HFFc6 (cell line): ENCODE results near the gene DDX28. TPM values are rescaled to one million over a fixed set of nuclear protein-coding genes. Genes with fewer than 3 reads are reported as not detected.

Experiments used
- DNase-seq: peaks from one replicate; pipeline ENCODE4 v3.0.0-alpha.2; 2018
- H3K27ac Mint-ChIP-seq: 2 replicates; pipeline ENCODE4 v1.8.0; 2020; ENCODE audit warnings: mild to moderate bottlenecking, mixed read lengths
- H3K27me3 Mint-ChIP-seq: 2 replicates; pipeline ENCODE4 v1.8.0; 2021; ENCODE audit warnings: mild to moderate bottlenecking, moderate library complexity, mixed read lengths; ENCODE audit not compliant: insufficient read depth
- H3K36me3 Mint-ChIP-seq: 2 replicates; pipeline ENCODE4 v1.8.0; 2021; ENCODE audit warnings: low read depth, mixed read lengths
- H3K4me1 Mint-ChIP-seq: 2 replicates; pipeline ENCODE4 v1.8.0; 2020; ENCODE audit warnings: low read depth, mixed read lengths
- H3K4me3 Mint-ChIP-seq: 2 replicates; pipeline ENCODE4 v1.8.0; 2020; ENCODE audit warnings: mild to moderate bottlenecking, moderate library complexity, mixed read lengths
- H3K9me3 Mint-ChIP-seq: 2 replicates; pipeline ENCODE4 v1.8.0; 2020; ENCODE audit warnings: mild to moderate bottlenecking, mixed read lengths
- CTCF ChIP-seq: fragments of 200-600 bp; sonication (generic); IDR thresholded peaks from 2 replicates; pipeline ENCODE4 v1.5.0; 2021; ENCODE audit warnings: antibody characterized with exemption, mild to moderate bottlenecking
- total RNA-seq, 6 experiments: library from RNA; stranded (reverse); fragmentation: NEBNext Ultra II Directional; extraction: Animal tissue kit (Norgen Biotek cat#: 25700); gene quantifications; 2 replicates in 1 of 6; 3 replicates in 5 of 6; pipeline ENCODE4 v1.2.3, GENCODE V29; 2021

The DDX28 gene
- total RNA-seq, 6 experiments from 2014 or later, result 7.2 to 8.5 (median 8.2) TPM

GRCh38 chr16:68062910-68063393 is 39.9 kb upstream of the DDX28 start:
- H3K27me3 Mint-ChIP-seq, result no peaks in the 10 kb centered on the region
- H3K27ac Mint-ChIP-seq, result no peak overlapping the region; the same call in 1 of the 2 replicates
- no peaks in the 10 kb centered on the region for H3K9me3 Mint-ChIP-seq
- DNase-seq, result no peak
- peaks cover 28% of the 10 kb centered on the region for H3K4me1 Mint-ChIP-seq
- H3K4me3 Mint-ChIP-seq, result no peak overlapping the region
- TF ChIP-seq CTCF, result no peak
- H3K36me3 Mint-ChIP-seq, result peaks cover 7% of the 10 kb centered on the region; the same call in 1 of the 2 replicates

- no peak for TF ChIP-seq CTCF
- Mint-ChIP-seq H3K27ac (no peak overlapping the region), H3K9me3 (no peaks in the 10 kb centered on the region), H3K4me1 (peaks cover 27% of the 10 kb centered on the region), H3K36me3 (no peaks in the 10 kb centered on the region; the same call in 1 of the 2 replicates), H3K27me3 (peaks cover 2% of the 10 kb centered on the region; the same call in 1 of the 2 replicates), H3K4me3 (no peak overlapping the region)
- no peak for DNase-seq
These were observed 38.4 kb upstream of the DDX28 start for GRCh38 chr16:68061396-68061795.

- no peak for TF ChIP-seq CTCF
- no peaks in the 10 kb centered on the region for H3K9me3 Mint-ChIP-seq
- no peak overlapping the region for H3K27ac Mint-ChIP-seq
- H3K4me3 Mint-ChIP-seq, result no peak overlapping the region
- peaks cover 11% of the 10 kb centered on the region for H3K4me1 Mint-ChIP-seq
- no peaks in the 10 kb centered on the region; the same call in 1 of the 2 replicates for H3K36me3 Mint-ChIP-seq
- DNase-seq, result no peak
- H3K27me3 Mint-ChIP-seq, result peaks cover 2% of the 10 kb centered on the region; the same call in 1 of the 2 replicates
These were observed 36.8 kb upstream of the DDX28 start for GRCh38 chr16:68059804-68060203.

- Mint-ChIP-seq H3K4me3 (no peak overlapping the region), H3K9me3 (no peaks in the 10 kb centered on the region), H3K27me3 (peaks cover 2% of the 10 kb centered on the region; the same call in 1 of the 2 replicates), H3K4me1 (no peaks in the 10 kb centered on the region), H3K27ac (no peak overlapping the region), H3K36me3 (peaks cover 6% of the 10 kb centered on the region)
- TF ChIP-seq CTCF, result no peak
- no peak for DNase-seq
These were observed 32.4 kb upstream of the DDX28 start for GRCh38 chr16:68055395-68055794.

GRCh38 chr16:68049449-68049848 is 26.4 kb upstream of the DDX28 start:
- H3K36me3 Mint-ChIP-seq, result peaks cover 6% of the 10 kb centered on the region; the same call in 1 of the 2 replicates
- no peak overlapping the region for H3K4me3 Mint-ChIP-seq
- no peaks in the 10 kb centered on the region for H3K9me3 Mint-ChIP-seq
- DNase-seq, result no peak
- no peak overlapping the region for H3K27ac Mint-ChIP-seq
- H3K27me3 Mint-ChIP-seq, result no peaks in the 10 kb centered on the region
- TF ChIP-seq CTCF, result no peak
- no peaks in the 10 kb centered on the region for H3K4me1 Mint-ChIP-seq
